Measurements from ENCODE around the gene SLC22A23. TPM values are rescaled to one million over a fixed set of nuclear protein-coding genes. Genes with fewer than 3 reads are reported as not detected.

The SLC22A23 gene
- total and polyA plus RNA-seq, 2 donors (not counting 1 experiment from before 2014, with no cell fraction given), result 0.18 to 1.4 TPM

DNA sequence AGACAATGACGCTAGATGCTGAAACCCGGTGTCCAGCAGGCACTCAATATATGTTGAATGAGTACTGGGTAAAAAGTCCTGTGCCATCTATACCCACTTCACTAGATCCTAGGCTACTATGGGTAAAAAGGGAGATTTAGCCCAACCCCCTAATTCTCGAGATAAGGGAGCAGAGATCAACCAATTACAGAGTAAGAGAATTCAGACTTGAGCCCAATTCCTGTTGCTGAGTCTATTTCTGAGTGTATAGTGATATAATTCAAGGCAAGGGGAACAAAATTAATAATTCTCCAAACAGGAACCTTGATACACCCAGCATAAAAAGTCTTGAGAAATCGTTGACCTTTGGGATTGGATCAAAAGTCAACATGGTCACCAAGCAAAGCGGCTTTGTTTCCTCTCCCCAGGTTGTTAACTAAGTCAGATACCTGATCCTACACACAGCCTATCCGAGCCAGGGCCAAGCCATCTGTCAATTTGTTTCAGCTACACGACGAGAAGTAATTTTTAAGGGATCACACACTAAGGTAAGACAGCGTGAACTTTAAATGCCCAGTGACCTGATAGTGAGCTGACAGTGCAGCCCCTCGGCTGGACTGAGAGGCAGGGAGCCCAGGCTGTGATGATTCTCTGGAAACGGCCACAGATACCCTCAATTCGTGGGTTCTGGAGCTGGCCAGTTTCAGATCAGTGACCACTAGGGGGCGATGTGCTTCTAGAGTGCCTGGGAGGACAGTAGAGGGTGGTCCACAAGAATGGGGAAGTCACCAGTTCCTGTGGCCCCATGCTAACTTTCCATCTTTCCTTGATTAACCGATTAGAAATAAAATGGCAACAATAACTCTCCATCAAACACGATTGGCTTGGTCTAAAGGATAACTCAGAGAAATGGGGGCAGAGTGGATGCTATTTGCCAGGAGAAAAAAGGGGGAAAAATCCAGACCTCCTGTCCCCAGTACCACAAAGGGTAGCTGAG is 46.2 kb downstream of the SLC22A23 start:
- DNase-seq (peak; percentile 61), ATAC-seq (ENCODE audit: low read depth) (no peak)
- no peak overlapping the region for H3K4me2 ChIP-seq (replicated peaks; ENCODE audit: low read depth, low read length, poor library complexity, severe bottlenecking)
- TF ChIP-seq CTCF (IDR thresholded peaks at IDR 0.05) (peak; percentile 65), EZH2 (IDR thresholded peaks at IDR 0.05; ENCODE audit: borderline replicate concordance, insufficient read depth, low read depth, low read length, poor library complexity, severe bottlenecking) (no peak)
- H3K9me3 ChIP-seq (ENCODE audit: control extremely low read depth in 1 of 3, control insufficient read depth in 2 of 3, insufficient read depth in 1 of 3, low read length in 2 of 3), result peaks cover 0 to 3% (median 0%) of the 10 kb centered on the region in 3 donors
- no peak overlapping the region for H3K27ac ChIP-seq (ENCODE audit: low read length in 2 of 2)
- intact Hi-C loops (cut with micrococcal nuclease), result loop anchor here (1.0 to 5.0 kb wide), 2 partner anchors 133 to 322 kb away; no protein-coding TSS in a partner anchor
- no peaks in the 10 kb centered on the region for H4K20me1 ChIP-seq (ENCODE audit: control insufficient read depth, insufficient read depth, low read length, poor library complexity, severe bottlenecking)
- ChIA-PET CTCF (interaction anchor here (0.6 to 1.9 kb wide), 10 partner anchors 9 to 558 kb away, joined by 3 to 6 read pairs (median 4); no protein-coding TSS in a partner anchor), POLR2A (no interaction called here)
- H3K9me3 Mint-ChIP-seq (ENCODE audit: insufficient read depth), result no peaks in the 10 kb centered on the region
- H3K4me3 ChIP-seq (ENCODE audit: control extremely low read depth in 1 of 5, extremely low read depth in 1 of 5, insufficient read depth in 1 of 5, low read depth in 2 of 5, low read length in 4 of 5), result no peak overlapping the region
- WGBS (ENCODE audit: insufficient coverage), result 48% methylated on average over 10 of the region's 15 CpGs
- peaks cover 6% of the 10 kb centered on the region for H3K4me1 Mint-ChIP-seq
- peaks cover 0 to 5% of the 10 kb centered on the region in 2 donors for H3K4me1 ChIP-seq (ENCODE audit: control insufficient read depth in 2 of 2, insufficient read depth in 2 of 2, low read length in 2 of 2)
- no peak overlapping the region for H3K4me3 Mint-ChIP-seq
- no peaks in the 10 kb centered on the region for H3K27me3 ChIP-seq (replicated peaks in 1 of 4; ENCODE audit: control extremely low read depth in 1 of 4, control insufficient read depth in 3 of 4, insufficient read depth in 4 of 4, low read length in 3 of 4)
- no peak overlapping the region for H3K27ac Mint-ChIP-seq
- no peaks in the 10 kb centered on the region for H3K36me3 ChIP-seq (replicated peaks in 1 of 2; ENCODE audit: control extremely low read depth in 1 of 2, control insufficient read depth in 1 of 2, extremely low read depth in 1 of 2, insufficient read depth in 2 of 2, low read length in 1 of 2)
- no peaks in the 10 kb centered on the region for H3K79me2 ChIP-seq (ENCODE audit: control insufficient read depth, insufficient read depth, low read length)
- no peak overlapping the region for H3K9ac ChIP-seq (ENCODE audit: low read length)
- peaks cover 8% of the 10 kb centered on the region for H3K27me3 Mint-ChIP-seq
- H2AFZ ChIP-seq (ENCODE audit: insufficient read depth, low read depth, low read length, poor library complexity, severe bottlenecking), result no peak overlapping the region
